B cell (primary cell): ENCODE results near the gene SLC16A10. TPM values are rescaled to one million over a fixed set of nuclear protein-coding genes. Genes with fewer than 3 reads are reported as not detected.
"Not testable (repeated sequence)": the region's sequence is repeated elsewhere in the genome, so short reads cannot be mapped to it uniquely, and the experiment has no call there.

ENCODE experiments used
- ATAC-seq: fragments of 200-7000 bp; cut with Tn5 transposase; one replicate; pipeline ENCODE4 v1.10.0; 2021; ENCODE audit warnings: low read depth, mild to moderate bottlenecking, moderate number of reproducible peaks, moderate library complexity
- CTCF ChIA-PET: fragments of 350-600 bp; sonication (Branson Sonifier 250); formaldehyde crosslinking; loops from one replicate; lab custom pipeline; 2021; ENCODE audit warnings: antibody characterized with exemption, inconsistent platforms; lab: Charles Lee
- POLR2A ChIA-PET: fragments of 350-600 bp; sonication (Branson Sonifier 250); formaldehyde crosslinking; loops from one replicate; lab custom pipeline; 2021; ENCODE audit warnings: antibody characterized with exemption; lab: Charles Lee
- DNase-seq: peaks from one replicate; pipeline ENCODE4 v3.0.0; 2013
- H2AFZ ChIP-seq: 2 replicates; pipeline ENCODE4 v1.6.1; 2012; ENCODE audit warnings: mild to moderate bottlenecking, low read depth, low read length; ENCODE audit not compliant: insufficient read depth, poor library complexity, severe bottlenecking
- H3K27ac ChIP-seq, 2 donors: 1 replicate in 1 of 2; 2 replicates in 1 of 2; pipeline ENCODE4 v1.5.1; 2012 to 2013; ENCODE audit warnings: low read length in 2 of 2, mild to moderate bottlenecking in 2 of 2, moderate library complexity in 1 of 2
- H3K27me3 ChIP-seq, 4 experiments: fragments of 200-600 bp in 1 of 4; sonication (generic) in 1 of 4; replicated peaks in 1 of 4; 1 replicate in 2 of 4; 2 replicates in 2 of 4; pipeline versions ENCODE4 v1.6.1 to v1.7.0; 2013 to 2016; ENCODE audit warnings: low read length in 3 of 4, mild to moderate bottlenecking in 2 of 4, mixed read lengths in 1 of 4, moderate library complexity in 1 of 4; ENCODE audit not compliant: insufficient read depth in 4 of 4, control insufficient read depth in 3 of 4; ENCODE audit errors: control extremely low read depth in 1 of 4
- H3K36me3 ChIP-seq, 2 experiments: replicated peaks in 1 of 2; 1 replicate in 1 of 2; 2 replicates in 1 of 2; pipeline versions ENCODE4 v1.6.1 to v1.7.1; 2013; ENCODE audit warnings: low read length in 1 of 2; ENCODE audit not compliant: insufficient read depth in 2 of 2, control insufficient read depth in 1 of 2; ENCODE audit errors: control extremely low read depth in 1 of 2, extremely low read depth in 1 of 2
- H3K4me1 ChIP-seq, 2 donors: fragments of 200-600 bp in 1 of 2; sonication (generic) in 1 of 2; 1 replicate in 1 of 2; 2 replicates in 1 of 2; pipeline versions ENCODE4 v1.5.1 to v1.6.1; 2013 to 2017; ENCODE audit warnings: low read length in 2 of 2; ENCODE audit not compliant: control insufficient read depth in 2 of 2, insufficient read depth in 2 of 2
- H3K4me2 ChIP-seq: replicated peaks from 2 replicates; pipeline ENCODE3; 2012; ENCODE audit warnings: mild to moderate bottlenecking, low read depth, low read length; ENCODE audit not compliant: poor library complexity, severe bottlenecking
- H3K4me3 ChIP-seq, 5 experiments: fragments of 200-600 bp in 1 of 5; sonication (generic) in 1 of 5; 1 replicate in 3 of 5; 2 replicates in 2 of 5; pipeline versions ENCODE4 v1.5.1 to v1.7.0; 2011 to 2016; ENCODE audit warnings: low read length in 4 of 5, mild to moderate bottlenecking in 4 of 5, low read depth in 2 of 5, control low read depth in 1 of 5, moderate library complexity in 1 of 5; ENCODE audit not compliant: insufficient read depth in 1 of 5; ENCODE audit errors: control extremely low read depth in 1 of 5, extremely low read depth in 1 of 5
- H3K79me2 ChIP-seq: fragments of 200-600 bp; sonication (generic); one replicate; pipeline ENCODE4 v1.6.0; 2016; ENCODE audit warnings: low read length; ENCODE audit not compliant: control insufficient read depth, insufficient read depth
- H3K9ac ChIP-seq: fragments of 200-600 bp; sonication (generic); 2 replicates; pipeline ENCODE4 v1.6.1; 2017; ENCODE audit warnings: mild to moderate bottlenecking, low read length, moderate library complexity
- H3K9me3 ChIP-seq, 3 donors: one replicate each; pipeline versions ENCODE4 v1.6.1 to v1.7.1; 2013; ENCODE audit warnings: low read length in 2 of 3; ENCODE audit not compliant: control insufficient read depth in 2 of 3, insufficient read depth in 1 of 3; ENCODE audit errors: control extremely low read depth in 1 of 3
- H4K20me1 ChIP-seq: 2 replicates; pipeline ENCODE4 v1.6.0; 2012; ENCODE audit warnings: mild to moderate bottlenecking, low read length; ENCODE audit not compliant: insufficient read depth, control insufficient read depth, poor library complexity, severe bottlenecking
- H3K27ac Mint-ChIP-seq: one replicate; pipeline ENCODE4 v1.8.0; 2021; ENCODE audit warnings: mixed read lengths
- H3K27me3 Mint-ChIP-seq: one replicate; pipeline ENCODE4 v1.8.0; 2021; ENCODE audit warnings: mixed read lengths
- H3K4me1 Mint-ChIP-seq: one replicate; pipeline ENCODE4 v1.8.0; 2021; ENCODE audit warnings: mixed read lengths
- H3K4me3 Mint-ChIP-seq: one replicate; pipeline ENCODE4 v1.8.0; 2021; ENCODE audit warnings: mixed read lengths
- H3K9me3 Mint-ChIP-seq: one replicate; pipeline ENCODE4 v1.8.0; 2022; ENCODE audit warnings: mixed read lengths; ENCODE audit not compliant: insufficient read depth
- CTCF ChIP-seq: fragments of 200-600 bp; IDR thresholded peaks from one replicate; pipeline ENCODE4 v1.8.0; 2022; ENCODE audit warnings: antibody characterized with exemption, mild to moderate bottlenecking
- EZH2 ChIP-seq: IDR thresholded peaks from 2 replicates; pipeline ENCODE4 v1.6.1; 2012; ENCODE audit warnings: borderline replicate concordance, low read depth, mild to moderate bottlenecking, moderate library complexity, low read length; ENCODE audit not compliant: insufficient read depth, poor library complexity, severe bottlenecking
- WGBS: methylation state at CpG from one replicate; pipeline ENCODE4 v1.1.5; 2013; ENCODE audit warnings: missing lambda C conversion rate; ENCODE audit not compliant: insufficient coverage; 5-methylcytosine and 5-hydroxymethylcytosine counted together
- intact Hi-C: fragments of 100-400 bp; cut with micrococcal nuclease; formaldehyde crosslinking; loops from one replicate; pipeline ENCODE4 v1.10.0; 2022
- polyA plus RNA-seq: library from polyadenylated mRNA; depleted of rRNA; stranded (reverse); fragments of >200 nt; gene quantifications from 2 replicates; pipeline ENCODE4 v1.2.3, GENCODE V29; 2012
- total RNA-seq, 2 donors: library from RNA; stranded (reverse); fragments of 120-200 nt in 1 of 2; gene quantifications; 1 replicate in 1 of 2; 2 replicates in 1 of 2; pipeline versions ENCODE4 v1.2.3 to v1.2.4, GENCODE V29; 2013 to 2022

SLC16A10 gene
- total and polyA plus RNA-seq, 2 donors (not counting 1 experiment from before 2014, with no cell fraction given): 0.06 to 0.71 TPM

- no peaks in the 10 kb centered on the region for H3K9me3 ChIP-seq
- ATAC-seq (no peak), DNase-seq (no peak)
- ChIA-PET POLR2A (no interaction called here), CTCF (interaction anchor here (0.5 to 0.6 kb wide), 2 partner anchors 18 to 122 kb away, joined by 3 to 5 read pairs; no protein-coding TSS in a partner anchor)
- H3K27me3 ChIP-seq: peaks cover 0 to 12% (median 11%) of the 10 kb centered on the region in 4 experiments
- no peaks in the 10 kb centered on the region for H3K79me2 ChIP-seq
- Mint-ChIP-seq H3K9me3 (peaks cover 2% of the 10 kb centered on the region), H3K27me3 (peaks cover 31% of the 10 kb centered on the region), H3K27ac (no peak overlapping the region), H3K4me3 (no peak overlapping the region), H3K4me1 (peaks cover 17% of the 10 kb centered on the region)
- no peak overlapping the region for H3K4me3 ChIP-seq
- H3K4me2 ChIP-seq: no peak overlapping the region
- H2AFZ ChIP-seq: no peak overlapping the region
- H4K20me1 ChIP-seq: no peaks in the 10 kb centered on the region
- H3K4me1 ChIP-seq: peaks cover 13 to 15% of the 10 kb centered on the region in 2 donors
- intact Hi-C loops: no loop called here
- no peak overlapping the region for H3K27ac ChIP-seq
- no peak overlapping the region for H3K9ac ChIP-seq
- H3K36me3 ChIP-seq: no peaks in the 10 kb centered on the region
- no CpG with 5 or more reads among the region's 4 CpGs for WGBS
- no peak for TF ChIP-seq CTCF
Measured at GRCh38 chr6:111090766-111091165, 3.5 kb downstream of the SLC16A10 start.

GRCh38 chr6:111091987-111092386 is 4.7 kb downstream of the SLC16A10 start:
- intact Hi-C loops: no loop called here

GRCh38 chr6:111095488-111095887 is 8.2 kb downstream of the SLC16A10 start:
- not testable (repeated sequence) for H3K9me3 Mint-ChIP-seq

More at GRCh38 chr6:111091987-111092386, 4.7 kb downstream of the SLC16A10 start:
- 62% methylated on average over 2 of the region's 3 CpGs for WGBS
- no peak overlapping the region for H3K4me2 ChIP-seq
- H3K4me1 ChIP-seq: peaks cover 5 to 7% of the 10 kb centered on the region in 2 donors
- CTCF ChIA-PET: no interaction called here
- no peak overlapping the region for H2AFZ ChIP-seq
- ATAC-seq (no peak), DNase-seq (no peak)
- no peak overlapping the region for H3K4me3 ChIP-seq
- H3K36me3 ChIP-seq: no peaks in the 10 kb centered on the region
- H4K20me1 ChIP-seq: no peaks in the 10 kb centered on the region
- peaks cover 0 to 9% (median 4%) of the 10 kb centered on the region in 4 experiments for H3K27me3 ChIP-seq
- no peaks in the 10 kb centered on the region for H3K79me2 ChIP-seq
- Mint-ChIP-seq H3K27ac (no peak overlapping the region), H3K4me3 (no peak overlapping the region), H3K4me1 (peaks cover 7% of the 10 kb centered on the region), H3K9me3 (peaks cover 2% of the 10 kb centered on the region), H3K27me3 (peaks cover 18% of the 10 kb centered on the region)
- no peaks in the 10 kb centered on the region for H3K9me3 ChIP-seq
- H3K9ac ChIP-seq: no peak overlapping the region
- no peak overlapping the region for H3K27ac ChIP-seq
- POLR2A ChIA-PET: no interaction called here
- TF ChIP-seq CTCF (no peak), EZH2 (no peak)

More at GRCh38 chr6:111095488-111095887, 8.2 kb downstream of the SLC16A10 start:
- H3K27ac ChIP-seq, H3K4me1 ChIP-seq, H3K27me3 Mint-ChIP-seq, H3K36me3 ChIP-seq, POLR2A ChIA-PET, DNase-seq, H3K4me3 ChIP-seq, H2AFZ ChIP-seq, intact Hi-C loops, H3K79me2 ChIP-seq, H3K4me2 ChIP-seq, H3K9ac ChIP-seq, H3K27ac Mint-ChIP-seq, H4K20me1 ChIP-seq, H3K4me1 Mint-ChIP-seq, H3K9me3 ChIP-seq, H3K27me3 ChIP-seq, CTCF ChIA-PET, ATAC-seq, H3K4me3 Mint-ChIP-seq: not testable (repeated sequence)
- WGBS: no CpG with 5 or more reads among the region's 1 CpG
